IPS DF 4.7 (cell line): ENCODE data around the gene ERP27.

ENCODE experiments used
- DNase-seq: peaks from one replicate; pipeline ENCODE4 v3.0.0-alpha.2; 2013; ENCODE audit warnings: low spot score; ENCODE audit errors: extremely low read depth

The ERP27 gene

GRCh38 chr12:14937014-14937413, 1.3 kb downstream of the ERP27 start:
- no peak for DNase-seq

- DNase-seq, result no peak
Measured at GRCh38 chr12:14936224-14936861, 2.0 kb downstream of the ERP27 start.

DNA sequence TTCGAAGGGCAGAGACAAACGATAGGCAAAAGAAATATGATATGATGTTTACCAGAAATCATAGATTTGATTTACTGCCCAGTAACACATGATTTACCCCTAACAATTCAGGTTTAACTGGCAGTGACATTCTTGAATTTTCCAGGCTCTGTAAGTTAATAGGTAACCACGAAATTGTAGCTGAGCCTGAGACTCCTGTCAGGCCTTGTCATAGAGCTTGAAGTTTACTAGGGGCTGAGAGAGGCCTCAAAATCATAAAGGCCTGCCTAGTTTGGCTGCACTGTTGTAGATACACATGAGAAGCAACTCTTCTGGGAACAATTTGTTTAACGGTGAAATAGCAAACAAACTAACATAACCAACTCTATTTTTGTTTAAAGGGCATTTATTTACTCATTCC, 3.3 kb downstream of the ERP27 start:
- DNase-seq, result no peak

- DNase-seq, result no peak
Measured at GRCh38 chr12:14934511-14934910, 3.8 kb downstream of the ERP27 start.

DNA sequence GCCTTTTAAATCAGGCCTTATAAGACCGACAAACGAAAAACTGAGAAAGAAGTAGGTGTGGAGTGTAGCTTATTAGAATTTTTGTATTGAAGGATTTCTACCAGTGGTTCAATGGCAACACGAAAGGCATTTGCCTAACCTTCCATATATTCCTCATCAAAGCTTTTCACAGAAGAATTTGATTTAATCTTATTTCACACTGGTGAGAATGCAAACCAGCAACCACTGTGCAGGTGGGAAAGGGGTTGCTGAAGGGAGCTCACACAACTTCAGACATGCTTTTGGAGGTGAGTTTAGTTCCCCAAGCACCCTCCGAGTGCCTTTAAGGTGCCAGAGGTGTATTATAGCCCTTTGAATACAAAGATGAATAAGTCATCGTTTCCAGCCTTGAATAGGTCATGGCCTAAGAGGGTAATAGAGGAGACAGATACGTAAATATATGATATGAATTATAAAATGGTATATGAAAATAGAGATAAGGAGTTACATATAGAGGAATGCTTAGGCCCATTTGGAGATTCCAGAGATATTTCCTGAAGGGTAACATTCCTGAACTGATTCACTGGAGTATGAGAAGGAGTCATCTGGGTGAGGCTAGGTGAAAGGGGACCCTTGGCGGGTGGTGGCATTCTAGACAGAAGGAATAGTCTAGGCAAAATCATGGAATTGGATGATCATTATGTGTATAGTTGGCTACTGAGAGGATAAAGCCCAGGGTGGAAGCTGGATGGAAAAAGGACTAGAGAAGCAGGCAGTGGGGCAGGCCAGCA, 6.4 kb downstream of the ERP27 start:
- no peak for DNase-seq

GRCh38 chr12:14931359-14931758, 7.0 kb downstream of the ERP27 start:
- no peak for DNase-seq

GRCh38 chr12:14930299-14930698, 8.0 kb downstream of the ERP27 start:
- no peak for DNase-seq

DNA sequence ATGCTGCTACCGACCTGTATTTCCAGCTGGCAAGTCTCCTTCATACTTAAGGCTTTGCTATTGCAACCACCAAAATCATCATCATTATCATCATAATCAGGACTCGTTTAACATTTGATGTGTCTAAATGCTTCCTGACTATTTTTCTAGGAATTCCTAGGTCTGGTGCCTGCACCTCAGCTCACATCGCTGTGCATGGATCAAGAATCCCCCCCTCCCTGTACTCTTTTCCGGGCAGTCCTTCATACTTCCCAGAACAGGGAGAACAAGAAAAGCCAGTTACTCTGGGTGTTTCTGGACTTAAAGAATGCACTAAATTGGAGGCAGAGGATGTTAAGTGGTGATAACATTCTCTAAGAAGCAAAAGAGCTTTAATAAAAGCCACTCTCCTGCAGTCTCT, 9.4 kb downstream of the ERP27 start:
- DNase-seq, result no peak

DNA sequence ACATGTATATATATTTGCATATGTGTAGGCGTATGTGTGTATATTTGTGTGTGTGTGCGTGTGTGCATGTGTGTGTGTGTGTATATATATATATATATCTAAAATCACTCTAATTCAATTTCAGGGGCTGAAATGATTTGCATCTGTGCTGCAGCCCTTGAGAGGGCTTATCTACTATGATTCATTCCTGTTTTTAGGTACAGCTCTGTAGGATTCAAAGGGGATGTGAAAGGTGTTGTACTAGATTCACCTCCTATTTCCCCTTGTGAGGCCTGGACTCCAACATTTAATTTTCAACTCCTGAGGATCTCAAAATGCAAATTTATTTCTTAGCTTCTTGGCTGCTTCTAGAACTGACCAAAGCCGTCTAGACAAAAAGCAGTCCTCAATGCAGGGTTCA, 11.1 kb downstream of the ERP27 start:
- no peak for DNase-seq

DNA sequence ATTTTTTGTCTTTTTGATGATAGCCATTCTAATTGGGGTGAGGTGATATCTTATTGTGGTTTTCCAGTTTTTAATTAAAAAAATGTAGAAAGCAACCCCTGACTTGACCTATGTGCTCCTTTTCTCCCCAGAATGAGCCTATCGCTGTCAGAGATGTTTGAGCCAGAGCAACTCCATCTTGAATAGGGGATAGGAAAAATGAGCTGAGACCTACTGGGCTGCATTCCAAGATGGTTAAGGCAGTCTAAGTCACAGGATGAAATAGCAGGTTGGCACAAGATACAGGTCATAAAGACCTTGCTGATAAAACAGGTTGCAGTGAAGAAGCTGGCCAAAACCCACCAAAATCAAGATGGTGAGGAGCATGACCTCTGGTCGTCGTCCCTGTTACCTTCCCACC, 13.8 kb downstream of the ERP27 start:
- DNase-seq, result no peak

DNA sequence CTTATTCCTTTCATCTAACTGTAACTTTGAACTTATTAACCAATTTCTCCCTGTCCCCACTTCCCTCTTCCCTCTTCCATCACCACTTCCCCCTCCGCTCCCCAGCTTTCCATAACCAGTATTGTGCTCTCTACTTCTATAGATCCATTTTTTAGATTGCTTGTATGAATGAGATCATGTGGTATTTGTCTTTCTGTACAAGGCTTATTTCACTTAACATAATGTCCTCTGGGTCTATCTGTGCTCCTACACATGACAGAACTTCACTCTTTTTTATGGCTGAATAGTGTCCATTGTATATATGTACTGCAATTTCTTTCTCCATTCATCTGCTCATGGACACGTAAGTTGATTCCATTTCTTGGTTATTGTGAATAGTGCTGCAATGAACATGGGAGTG, 14.4 kb downstream of the ERP27 start:
- DNase-seq, result no peak

GRCh38 chr12:14921218-14921617, 17.1 kb downstream of the ERP27 start:
- no peak for DNase-seq

GRCh38 chr12:14920475-14921126, 17.7 kb downstream of the ERP27 start:
- DNase-seq, result no peak

DNA sequence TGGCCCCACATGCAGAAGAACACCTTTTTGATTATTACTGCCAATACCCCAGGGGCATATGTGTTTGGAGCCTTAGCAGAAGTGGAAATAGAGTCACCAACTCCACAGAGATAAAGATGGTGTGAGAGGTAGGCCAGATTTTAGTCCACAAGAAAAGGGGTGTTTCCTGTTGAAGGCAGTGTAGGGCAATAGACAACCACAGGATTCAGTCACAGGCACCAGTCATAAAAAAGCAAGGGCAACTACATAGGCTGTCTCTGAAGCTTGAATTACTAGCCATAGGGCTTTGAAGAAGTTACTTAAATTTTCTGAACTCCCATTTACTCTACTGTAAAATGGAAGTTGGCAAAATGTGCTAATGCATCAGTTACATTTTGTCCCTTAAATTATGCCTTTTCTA, 18.9 kb downstream of the ERP27 start:
- no peak for DNase-seq

GRCh38 chr12:14915736-14916135, 22.6 kb downstream of the ERP27 start:
- no peak for DNase-seq

- DNase-seq, result no peak
Measured at GRCh38 chr12:14913381-14913781, 25.0 kb downstream of the ERP27 start.

DNA sequence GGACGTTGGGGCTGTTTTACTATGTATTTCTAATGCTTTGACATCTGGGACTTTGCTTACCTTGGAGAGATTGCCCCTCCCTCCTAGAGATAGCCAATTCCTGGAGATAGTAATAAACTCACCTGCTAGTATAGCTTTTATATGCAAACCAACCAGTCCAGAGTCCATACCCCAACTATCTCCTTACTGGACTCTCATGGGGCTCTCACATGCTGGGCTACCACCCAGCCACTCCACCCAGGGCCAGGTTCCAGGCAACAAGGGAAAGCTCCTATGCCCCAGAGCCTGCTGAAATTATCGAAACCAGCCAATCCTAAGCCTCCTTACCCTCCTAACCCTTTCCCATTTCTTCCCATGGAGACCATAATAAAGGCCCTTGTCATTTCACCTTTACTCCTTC, 27.2 kb downstream of the ERP27 start:
- no peak for DNase-seq

DNA sequence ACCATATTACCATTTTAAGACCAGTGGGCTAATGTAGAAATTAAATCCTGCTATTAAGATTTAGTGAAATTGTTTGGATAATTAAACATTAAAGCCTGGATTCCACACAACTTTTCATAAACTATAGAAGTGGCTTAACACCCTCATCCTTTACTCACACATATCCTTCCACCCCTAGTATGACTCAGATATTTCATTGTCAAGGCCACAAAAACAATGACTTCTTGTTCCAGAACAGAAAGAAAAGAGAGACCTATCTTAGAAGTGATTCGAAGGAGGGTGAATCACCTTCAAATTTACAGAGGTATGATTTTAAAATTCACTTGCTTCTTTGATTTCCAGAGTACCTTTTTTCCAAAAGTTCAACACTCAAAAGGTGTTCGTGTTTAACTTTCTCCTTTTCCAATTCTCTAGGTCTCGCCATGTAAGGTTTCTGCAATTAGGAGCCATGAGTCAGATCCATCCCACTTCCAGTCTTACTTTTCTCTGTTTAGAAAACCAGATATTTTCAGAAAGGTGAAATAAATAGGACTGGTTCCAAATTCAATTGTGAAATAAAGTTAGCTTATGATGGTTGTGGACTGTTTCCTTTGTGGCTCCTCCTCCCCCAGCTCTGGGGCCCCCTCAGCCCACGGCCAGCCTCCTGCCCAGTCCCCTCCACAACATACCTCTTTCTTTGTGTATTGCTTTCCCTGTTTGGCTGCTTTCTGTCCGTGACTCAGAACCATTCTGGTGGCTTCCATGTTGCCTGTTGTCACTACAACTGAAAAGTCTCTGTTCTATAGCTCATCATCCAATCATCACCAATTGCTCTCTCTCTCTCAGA, 28.0 kb downstream of the ERP27 start:
- DNase-seq, result no peak

- no peak for DNase-seq
Measured at GRCh38 chr12:14907953-14908352, 30.4 kb downstream of the ERP27 start.

GRCh38 chr12:14906114-14906513, 32.2 kb downstream of the ERP27 start:
- DNase-seq, result no peak

- DNase-seq, result no peak
Measured at GRCh38 chr12:14905269-14906004, 32.9 kb downstream of the ERP27 start.
